Hepatocyte (in vitro differentiated cells): ENCODE measurements around the gene ZMYND8. TPM values are rescaled to one million over a fixed set of nuclear protein-coding genes. Genes with fewer than 3 reads are reported as not detected.

Source experiments
- DNase-seq: peaks from one replicate; pipeline ENCODE4 v3.0.0-alpha.2; 2016; ENCODE audit warnings: low spot score
- H2AFZ ChIP-seq: fragments of 200-600 bp; sonication (generic); 2 replicates; pipeline ENCODE4 v1.6.0; 2016; ENCODE audit warnings: antibody characterized with exemption, mild to moderate bottlenecking
- H3K27ac ChIP-seq: fragments of 200-600 bp; sonication (generic); 2 replicates; pipeline ENCODE4 v1.5.1; 2016; ENCODE audit warnings: mild to moderate bottlenecking
- H3K27me3 ChIP-seq: fragments of 200-600 bp; sonication (generic); 2 replicates; pipeline ENCODE4 v1.6.1; 2016
- H3K36me3 ChIP-seq: fragments of 200-600 bp; sonication (generic); replicated peaks from 2 replicates; pipeline ENCODE4 v1.5.1; 2016; ENCODE audit warnings: low read depth; ENCODE audit not compliant: insufficient read depth
- H3K4me1 ChIP-seq: fragments of 200-600 bp; sonication (generic); 2 replicates; pipeline ENCODE4 v1.5.1; 2016; ENCODE audit warnings: mild to moderate bottlenecking, moderate library complexity; ENCODE audit not compliant: insufficient read depth
- H3K4me2 ChIP-seq: fragments of 200-600 bp; sonication (generic); 2 replicates; pipeline ENCODE4 v1.6.0; 2016
- H3K4me3 ChIP-seq: fragments of 200-600 bp; sonication (generic); 2 replicates; pipeline ENCODE4 v1.5.1; 2016; ENCODE audit warnings: mild to moderate bottlenecking
- H3K79me2 ChIP-seq: fragments of 200-600 bp; sonication (generic); 2 replicates; pipeline ENCODE4 v1.6.0; 2017; ENCODE audit warnings: mild to moderate bottlenecking
- H3K9me2 ChIP-seq: fragments of 200-600 bp; sonication (generic); replicated peaks from 2 replicates; pipeline ENCODE4 v1.6.0; 2017; ENCODE audit warnings: mild to moderate bottlenecking; ENCODE audit not compliant: insufficient read depth
- H3K9me3 ChIP-seq: fragments of 200-600 bp; sonication (generic); 2 replicates; pipeline ENCODE4 v1.5.1; 2016; ENCODE audit warnings: low read depth, mild to moderate bottlenecking
- H4K20me1 ChIP-seq: fragments of 200-600 bp; sonication (generic); 2 replicates; pipeline ENCODE4 v1.6.0; 2016; ENCODE audit warnings: mild to moderate bottlenecking; ENCODE audit not compliant: insufficient read depth, poor library complexity, severe bottlenecking
- EZH2 ChIP-seq: fragments of 200-600 bp; sonication (generic); IDR thresholded peaks from 2 replicates; pipeline ENCODE4 v1.6.1; 2016; ENCODE audit warnings: antibody characterized with exemption, mild to moderate bottlenecking, borderline replicate concordance
- EZH2phosphoT487 ChIP-seq: fragments of 200-600 bp; sonication (generic); IDR thresholded peaks from one replicate; pipeline ENCODE4 v1.6.1; 2018; ENCODE audit warnings: antibody characterized with exemption, mild to moderate bottlenecking, low read depth, moderate library complexity; ENCODE audit not compliant: unreplicated experiment, severe bottlenecking
- WGBS: methylation state at CpG from one replicate; pipeline ENCODE4 v1.1.6; 2016; ENCODE audit warnings: low lambda C conversion rate; ENCODE audit errors: missing lambda C conversion rate; 5-methylcytosine and 5-hydroxymethylcytosine counted together
- polyA plus RNA-seq: library from polyadenylated mRNA; unstranded; fragments of >200 nt; fragmentation: Nextera tagmentation; extraction: Ambion mirVana; gene quantifications from 2 replicates; pipeline ENCODE4 v1.2.1, GENCODE V29; 2016
- total RNA-seq: library from RNA; depleted of rRNA; stranded (reverse); fragments of >200 nt; gene quantifications from 2 replicates; pipeline ENCODE4 v1.2.3, GENCODE V29; 2014
- TF ChIP-seq, protein P1 (sequence below): fragments of 200-600 bp; sonication (generic); IDR thresholded peaks from 2 replicates; pipeline ENCODE4 v1.5.1; 2016; ENCODE audit warnings: antibody characterized with exemption, mild to moderate bottlenecking; ENCODE audit not compliant: poor library complexity

ZMYND8 gene
- total and polyA plus RNA-seq, 2 experiments from 2014 or later, result 30.3 to 34.3 TPM

GRCh38 chr20:47250360-47250759, 106.1 kb downstream of the ZMYND8 start:
- H3K27ac ChIP-seq, result no peak overlapping the region
- H3K36me3 ChIP-seq, result peaks cover 8% of the 10 kb centered on the region
- H4K20me1 ChIP-seq, result peaks cover 12% of the 10 kb centered on the region

GRCh38 chr20:47249913-47250312, 106.6 kb downstream of the ZMYND8 start:
- peaks cover 47% of the 10 kb centered on the region for H3K79me2 ChIP-seq
- 60% methylated on average over 4 of the region's 4 CpGs for WGBS
- H2AFZ ChIP-seq, result no peak overlapping the region
- no peaks in the 10 kb centered on the region for H3K4me1 ChIP-seq
- H4K20me1 ChIP-seq, result peaks cover 12% of the 10 kb centered on the region
- no peaks in the 10 kb centered on the region for H3K9me3 ChIP-seq
- no peak overlapping the region for H3K27ac ChIP-seq
- H3K4me3 ChIP-seq, result no peak overlapping the region
- H3K36me3 ChIP-seq, result peaks cover 8% of the 10 kb centered on the region
- no peak for DNase-seq
- TF ChIP-seq EZH2phosphoT487 (no peak), EZH2 (no peak)
- TF ChIP-seq, protein P1, sequence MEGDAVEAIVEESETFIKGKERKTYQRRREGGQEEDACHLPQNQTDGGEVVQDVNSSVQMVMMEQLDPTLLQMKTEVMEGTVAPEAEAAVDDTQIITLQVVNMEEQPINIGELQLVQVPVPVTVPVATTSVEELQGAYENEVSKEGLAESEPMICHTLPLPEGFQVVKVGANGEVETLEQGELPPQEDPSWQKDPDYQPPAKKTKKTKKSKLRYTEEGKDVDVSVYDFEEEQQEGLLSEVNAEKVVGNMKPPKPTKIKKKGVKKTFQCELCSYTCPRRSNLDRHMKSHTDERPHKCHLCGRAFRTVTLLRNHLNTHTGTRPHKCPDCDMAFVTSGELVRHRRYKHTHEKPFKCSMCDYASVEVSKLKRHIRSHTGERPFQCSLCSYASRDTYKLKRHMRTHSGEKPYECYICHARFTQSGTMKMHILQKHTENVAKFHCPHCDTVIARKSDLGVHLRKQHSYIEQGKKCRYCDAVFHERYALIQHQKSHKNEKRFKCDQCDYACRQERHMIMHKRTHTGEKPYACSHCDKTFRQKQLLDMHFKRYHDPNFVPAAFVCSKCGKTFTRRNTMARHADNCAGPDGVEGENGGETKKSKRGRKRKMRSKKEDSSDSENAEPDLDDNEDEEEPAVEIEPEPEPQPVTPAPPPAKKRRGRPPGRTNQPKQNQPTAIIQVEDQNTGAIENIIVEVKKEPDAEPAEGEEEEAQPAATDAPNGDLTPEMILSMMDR, result no peak
- no peak overlapping the region for H3K4me2 ChIP-seq
- no peaks in the 10 kb centered on the region for H3K27me3 ChIP-seq
- no peaks in the 10 kb centered on the region for H3K9me2 ChIP-seq

More at GRCh38 chr20:47250360-47250759, 106.1 kb downstream of the ZMYND8 start:
- Histone ChIP-seq H3K9me3 (no peaks in the 10 kb centered on the region), H3K4me3 (no peak overlapping the region), H2AFZ (no peak overlapping the region), H3K79me2 (peaks cover 49% of the 10 kb centered on the region), H3K4me1 (no peaks in the 10 kb centered on the region), H3K27me3 (no peaks in the 10 kb centered on the region), H3K9me2 (no peaks in the 10 kb centered on the region), H3K4me2 (no peak overlapping the region)
- TF ChIP-seq EZH2, result no peak
- no peak for TF ChIP-seq EZH2phosphoT487
- TF ChIP-seq, protein P1, result no peak
- WGBS, result 94% methylated on average over 4 of the region's 4 CpGs
- DNase-seq, result no peak

GRCh38 chr20:47248448-47248966, 108.0 kb downstream of the ZMYND8 start:
- 96% methylated on average over 6 of the region's 6 CpGs for WGBS
- Histone ChIP-seq H3K9me2 (no peaks in the 10 kb centered on the region), H4K20me1 (peaks cover 12% of the 10 kb centered on the region), H3K27ac (no peak overlapping the region), H3K4me3 (no peak overlapping the region), H3K4me2 (no peak overlapping the region), H3K9me3 (no peaks in the 10 kb centered on the region), H3K79me2 (peaks cover 54% of the 10 kb centered on the region), H2AFZ (no peak overlapping the region), H3K4me1 (no peaks in the 10 kb centered on the region), H3K36me3 (peaks cover 8% of the 10 kb centered on the region), H3K27me3 (no peaks in the 10 kb centered on the region)
- DNase-seq, result no peak
- TF ChIP-seq EZH2 (no peak), EZH2phosphoT487 (no peak)
- TF ChIP-seq, protein P1, result no peak
